ENCODE results near the gene CLEC9A.

DNA sequence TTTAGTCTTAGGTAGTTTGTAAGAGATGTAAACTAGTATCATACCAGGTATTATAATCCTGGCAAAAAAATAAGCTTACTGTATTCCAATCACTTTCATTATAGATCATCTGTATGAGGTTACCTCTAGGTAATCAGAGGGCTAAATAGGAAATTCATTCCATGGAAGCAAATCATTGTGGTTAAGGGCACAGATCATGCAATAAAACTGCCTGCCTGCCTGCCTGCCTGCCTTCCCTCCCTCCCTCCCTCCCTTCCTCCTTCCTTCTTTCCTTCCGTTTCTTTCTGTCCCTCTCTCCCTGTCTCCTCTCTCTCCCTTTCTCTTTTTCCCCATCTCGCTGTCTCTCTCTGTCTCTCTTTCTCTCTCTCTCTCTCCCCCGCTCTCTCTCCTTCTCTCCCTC lies 3.2 kb upstream of the CLEC9A start:
- TF ChIP-seq, protein P1, sequence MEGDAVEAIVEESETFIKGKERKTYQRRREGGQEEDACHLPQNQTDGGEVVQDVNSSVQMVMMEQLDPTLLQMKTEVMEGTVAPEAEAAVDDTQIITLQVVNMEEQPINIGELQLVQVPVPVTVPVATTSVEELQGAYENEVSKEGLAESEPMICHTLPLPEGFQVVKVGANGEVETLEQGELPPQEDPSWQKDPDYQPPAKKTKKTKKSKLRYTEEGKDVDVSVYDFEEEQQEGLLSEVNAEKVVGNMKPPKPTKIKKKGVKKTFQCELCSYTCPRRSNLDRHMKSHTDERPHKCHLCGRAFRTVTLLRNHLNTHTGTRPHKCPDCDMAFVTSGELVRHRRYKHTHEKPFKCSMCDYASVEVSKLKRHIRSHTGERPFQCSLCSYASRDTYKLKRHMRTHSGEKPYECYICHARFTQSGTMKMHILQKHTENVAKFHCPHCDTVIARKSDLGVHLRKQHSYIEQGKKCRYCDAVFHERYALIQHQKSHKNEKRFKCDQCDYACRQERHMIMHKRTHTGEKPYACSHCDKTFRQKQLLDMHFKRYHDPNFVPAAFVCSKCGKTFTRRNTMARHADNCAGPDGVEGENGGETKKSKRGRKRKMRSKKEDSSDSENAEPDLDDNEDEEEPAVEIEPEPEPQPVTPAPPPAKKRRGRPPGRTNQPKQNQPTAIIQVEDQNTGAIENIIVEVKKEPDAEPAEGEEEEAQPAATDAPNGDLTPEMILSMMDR (tag by site-specific recombination; IDR thresholded peaks at IDR 0.05): no peak
- TF ChIP-seq, protein P2, sequence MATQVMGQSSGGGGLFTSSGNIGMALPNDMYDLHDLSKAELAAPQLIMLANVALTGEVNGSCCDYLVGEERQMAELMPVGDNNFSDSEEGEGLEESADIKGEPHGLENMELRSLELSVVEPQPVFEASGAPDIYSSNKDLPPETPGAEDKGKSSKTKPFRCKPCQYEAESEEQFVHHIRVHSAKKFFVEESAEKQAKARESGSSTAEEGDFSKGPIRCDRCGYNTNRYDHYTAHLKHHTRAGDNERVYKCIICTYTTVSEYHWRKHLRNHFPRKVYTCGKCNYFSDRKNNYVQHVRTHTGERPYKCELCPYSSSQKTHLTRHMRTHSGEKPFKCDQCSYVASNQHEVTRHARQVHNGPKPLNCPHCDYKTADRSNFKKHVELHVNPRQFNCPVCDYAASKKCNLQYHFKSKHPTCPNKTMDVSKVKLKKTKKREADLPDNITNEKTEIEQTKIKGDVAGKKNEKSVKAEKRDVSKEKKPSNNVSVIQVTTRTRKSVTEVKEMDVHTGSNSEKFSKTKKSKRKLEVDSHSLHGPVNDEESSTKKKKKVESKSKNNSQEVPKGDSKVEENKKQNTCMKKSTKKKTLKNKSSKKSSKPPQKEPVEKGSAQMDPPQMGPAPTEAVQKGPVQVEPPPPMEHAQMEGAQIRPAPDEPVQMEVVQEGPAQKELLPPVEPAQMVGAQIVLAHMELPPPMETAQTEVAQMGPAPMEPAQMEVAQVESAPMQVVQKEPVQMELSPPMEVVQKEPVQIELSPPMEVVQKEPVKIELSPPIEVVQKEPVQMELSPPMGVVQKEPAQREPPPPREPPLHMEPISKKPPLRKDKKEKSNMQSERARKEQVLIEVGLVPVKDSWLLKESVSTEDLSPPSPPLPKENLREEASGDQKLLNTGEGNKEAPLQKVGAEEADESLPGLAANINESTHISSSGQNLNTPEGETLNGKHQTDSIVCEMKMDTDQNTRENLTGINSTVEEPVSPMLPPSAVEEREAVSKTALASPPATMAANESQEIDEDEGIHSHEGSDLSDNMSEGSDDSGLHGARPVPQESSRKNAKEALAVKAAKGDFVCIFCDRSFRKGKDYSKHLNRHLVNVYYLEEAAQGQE (tag by site-specific recombination; IDR thresholded peaks at IDR 0.05): no peak
- TF ChIP-seq ZSCAN16 (tag by site-specific recombination; IDR thresholded peaks at IDR 0.05) (no peak), ZNF830 (tag by site-specific recombination; IDR thresholded peaks at IDR 0.05; ENCODE audit: low read depth) (no peak), ZFP41 (tag by site-specific recombination; IDR thresholded peaks at IDR 0.05; ENCODE audit: borderline replicate concordance) (no peak), YY1 (tag by site-specific recombination; IDR thresholded peaks at IDR 0.05) (no peak), ZNF214 (tag by site-specific recombination; IDR thresholded peaks at IDR 0.05; ENCODE audit: borderline replicate concordance) (no peak)
- TF ChIP-seq, protein P3, sequence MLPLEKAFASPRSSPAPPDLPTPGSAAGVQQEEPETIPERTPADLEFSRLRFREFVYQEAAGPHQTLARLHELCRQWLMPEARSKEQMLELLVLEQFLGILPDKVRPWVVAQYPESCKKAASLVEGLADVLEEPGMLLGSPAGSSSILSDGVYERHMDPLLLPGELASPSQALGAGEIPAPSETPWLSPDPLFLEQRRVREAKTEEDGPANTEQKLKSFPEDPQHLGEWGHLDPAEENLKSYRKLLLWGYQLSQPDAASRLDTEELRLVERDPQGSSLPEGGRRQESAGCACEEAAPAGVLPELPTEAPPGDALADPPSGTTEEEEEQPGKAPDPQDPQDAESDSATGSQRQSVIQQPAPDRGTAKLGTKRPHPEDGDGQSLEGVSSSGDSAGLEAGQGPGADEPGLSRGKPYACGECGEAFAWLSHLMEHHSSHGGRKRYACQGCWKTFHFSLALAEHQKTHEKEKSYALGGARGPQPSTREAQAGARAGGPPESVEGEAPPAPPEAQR (tag by site-specific recombination; IDR thresholded peaks at IDR 0.05): no peak
- TF ChIP-seq, protein P4, sequence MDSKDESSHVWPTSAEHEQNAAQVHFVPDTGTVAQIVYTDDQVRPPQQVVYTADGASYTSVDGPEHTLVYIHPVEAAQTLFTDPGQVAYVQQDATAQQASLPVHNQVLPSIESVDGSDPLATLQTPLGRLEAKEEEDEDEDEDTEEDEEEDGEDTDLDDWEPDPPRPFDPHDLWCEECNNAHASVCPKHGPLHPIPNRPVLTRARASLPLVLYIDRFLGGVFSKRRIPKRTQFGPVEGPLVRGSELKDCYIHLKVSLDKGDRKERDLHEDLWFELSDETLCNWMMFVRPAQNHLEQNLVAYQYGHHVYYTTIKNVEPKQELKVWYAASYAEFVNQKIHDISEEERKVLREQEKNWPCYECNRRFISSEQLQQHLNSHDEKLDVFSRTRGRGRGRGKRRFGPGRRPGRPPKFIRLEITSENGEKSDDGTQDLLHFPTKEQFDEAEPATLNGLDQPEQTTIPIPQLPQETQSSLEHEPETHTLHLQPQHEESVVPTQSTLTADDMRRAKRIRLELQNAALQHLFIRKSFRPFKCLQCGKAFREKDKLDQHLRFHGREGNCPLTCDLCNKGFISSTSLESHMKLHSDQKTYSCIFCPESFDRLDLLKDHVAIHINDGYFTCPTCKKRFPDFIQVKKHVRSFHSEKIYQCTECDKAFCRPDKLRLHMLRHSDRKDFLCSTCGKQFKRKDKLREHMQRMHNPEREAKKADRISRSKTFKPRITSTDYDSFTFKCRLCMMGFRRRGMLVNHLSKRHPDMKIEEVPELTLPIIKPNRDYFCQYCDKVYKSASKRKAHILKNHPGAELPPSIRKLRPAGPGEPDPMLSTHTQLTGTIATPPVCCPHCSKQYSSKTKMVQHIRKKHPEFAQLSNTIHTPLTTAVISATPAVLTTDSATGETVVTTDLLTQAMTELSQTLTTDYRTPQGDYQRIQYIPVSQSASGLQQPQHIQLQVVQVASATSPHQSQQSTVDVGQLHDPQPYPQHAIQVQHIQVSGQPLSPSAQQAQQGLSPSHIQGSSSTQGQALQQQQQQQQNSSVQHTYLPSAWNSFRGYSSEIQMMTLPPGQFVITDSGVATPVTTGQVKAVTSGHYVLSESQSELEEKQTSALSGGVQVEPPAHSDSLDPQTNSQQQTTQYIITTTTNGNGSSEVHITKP (tag by site-specific recombination; IDR thresholded peaks at IDR 0.05): no peak

Measured in HEK293 (cell line).